B cell (primary cell): Measurements from ENCODE around the gene GPR22. TPM values are rescaled to one million over a fixed set of nuclear protein-coding genes. Genes with fewer than 3 reads are reported as not detected.

Experiments used
- ATAC-seq: fragments of 200-7000 bp; cut with Tn5 transposase; one replicate; pipeline ENCODE4 v1.10.0; 2021; ENCODE audit warnings: low read depth, mild to moderate bottlenecking, moderate number of reproducible peaks, moderate library complexity
- CTCF ChIA-PET: fragments of 350-600 bp; sonication (Branson Sonifier 250); formaldehyde crosslinking; loops from one replicate; lab custom pipeline; 2021; ENCODE audit warnings: antibody characterized with exemption, inconsistent platforms; lab: Charles Lee
- POLR2A ChIA-PET: fragments of 350-600 bp; sonication (Branson Sonifier 250); formaldehyde crosslinking; loops from one replicate; lab custom pipeline; 2021; ENCODE audit warnings: antibody characterized with exemption; lab: Charles Lee
- DNase-seq: peaks from one replicate; pipeline ENCODE4 v3.0.0; 2013
- H2AFZ ChIP-seq: 2 replicates; pipeline ENCODE4 v1.6.1; 2012; ENCODE audit warnings: mild to moderate bottlenecking, low read depth, low read length; ENCODE audit not compliant: insufficient read depth, poor library complexity, severe bottlenecking
- H3K27ac ChIP-seq, 2 donors: 1 replicate in 1 of 2; 2 replicates in 1 of 2; pipeline ENCODE4 v1.5.1; 2012 to 2013; ENCODE audit warnings: low read length in 2 of 2, mild to moderate bottlenecking in 2 of 2, moderate library complexity in 1 of 2
- H3K27me3 ChIP-seq, 4 experiments: fragments of 200-600 bp in 1 of 4; sonication (generic) in 1 of 4; replicated peaks in 1 of 4; 1 replicate in 2 of 4; 2 replicates in 2 of 4; pipeline versions ENCODE4 v1.6.1 to v1.7.0; 2013 to 2016; ENCODE audit warnings: low read length in 3 of 4, mild to moderate bottlenecking in 2 of 4, mixed read lengths in 1 of 4, moderate library complexity in 1 of 4; ENCODE audit not compliant: insufficient read depth in 4 of 4, control insufficient read depth in 3 of 4; ENCODE audit errors: control extremely low read depth in 1 of 4
- H3K36me3 ChIP-seq, 2 experiments: replicated peaks in 1 of 2; 1 replicate in 1 of 2; 2 replicates in 1 of 2; pipeline versions ENCODE4 v1.6.1 to v1.7.1; 2013; ENCODE audit warnings: low read length in 1 of 2; ENCODE audit not compliant: insufficient read depth in 2 of 2, control insufficient read depth in 1 of 2; ENCODE audit errors: control extremely low read depth in 1 of 2, extremely low read depth in 1 of 2
- H3K4me1 ChIP-seq, 2 donors: fragments of 200-600 bp in 1 of 2; sonication (generic) in 1 of 2; 1 replicate in 1 of 2; 2 replicates in 1 of 2; pipeline versions ENCODE4 v1.5.1 to v1.6.1; 2013 to 2017; ENCODE audit warnings: low read length in 2 of 2; ENCODE audit not compliant: control insufficient read depth in 2 of 2, insufficient read depth in 2 of 2
- H3K4me2 ChIP-seq: replicated peaks from 2 replicates; pipeline ENCODE3; 2012; ENCODE audit warnings: mild to moderate bottlenecking, low read depth, low read length; ENCODE audit not compliant: poor library complexity, severe bottlenecking
- H3K4me3 ChIP-seq, 5 experiments: fragments of 200-600 bp in 1 of 5; sonication (generic) in 1 of 5; 1 replicate in 3 of 5; 2 replicates in 2 of 5; pipeline versions ENCODE4 v1.5.1 to v1.7.0; 2011 to 2016; ENCODE audit warnings: low read length in 4 of 5, mild to moderate bottlenecking in 4 of 5, low read depth in 2 of 5, control low read depth in 1 of 5, moderate library complexity in 1 of 5; ENCODE audit not compliant: insufficient read depth in 1 of 5; ENCODE audit errors: control extremely low read depth in 1 of 5, extremely low read depth in 1 of 5
- H3K79me2 ChIP-seq: fragments of 200-600 bp; sonication (generic); one replicate; pipeline ENCODE4 v1.6.0; 2016; ENCODE audit warnings: low read length; ENCODE audit not compliant: control insufficient read depth, insufficient read depth
- H3K9ac ChIP-seq: fragments of 200-600 bp; sonication (generic); 2 replicates; pipeline ENCODE4 v1.6.1; 2017; ENCODE audit warnings: mild to moderate bottlenecking, low read length, moderate library complexity
- H3K9me3 ChIP-seq, 3 donors: one replicate each; pipeline versions ENCODE4 v1.6.1 to v1.7.1; 2013; ENCODE audit warnings: low read length in 2 of 3; ENCODE audit not compliant: control insufficient read depth in 2 of 3, insufficient read depth in 1 of 3; ENCODE audit errors: control extremely low read depth in 1 of 3
- H4K20me1 ChIP-seq: 2 replicates; pipeline ENCODE4 v1.6.0; 2012; ENCODE audit warnings: mild to moderate bottlenecking, low read length; ENCODE audit not compliant: insufficient read depth, control insufficient read depth, poor library complexity, severe bottlenecking
- H3K27ac Mint-ChIP-seq: one replicate; pipeline ENCODE4 v1.8.0; 2021; ENCODE audit warnings: mixed read lengths
- H3K27me3 Mint-ChIP-seq: one replicate; pipeline ENCODE4 v1.8.0; 2021; ENCODE audit warnings: mixed read lengths
- H3K4me1 Mint-ChIP-seq: one replicate; pipeline ENCODE4 v1.8.0; 2021; ENCODE audit warnings: mixed read lengths
- H3K4me3 Mint-ChIP-seq: one replicate; pipeline ENCODE4 v1.8.0; 2021; ENCODE audit warnings: mixed read lengths
- H3K9me3 Mint-ChIP-seq: one replicate; pipeline ENCODE4 v1.8.0; 2022; ENCODE audit warnings: mixed read lengths; ENCODE audit not compliant: insufficient read depth
- CTCF ChIP-seq: fragments of 200-600 bp; IDR thresholded peaks from one replicate; pipeline ENCODE4 v1.8.0; 2022; ENCODE audit warnings: antibody characterized with exemption, mild to moderate bottlenecking
- EZH2 ChIP-seq: IDR thresholded peaks from 2 replicates; pipeline ENCODE4 v1.6.1; 2012; ENCODE audit warnings: borderline replicate concordance, low read depth, mild to moderate bottlenecking, moderate library complexity, low read length; ENCODE audit not compliant: insufficient read depth, poor library complexity, severe bottlenecking
- WGBS: methylation state at CpG from one replicate; pipeline ENCODE4 v1.1.5; 2013; ENCODE audit warnings: missing lambda C conversion rate; ENCODE audit not compliant: insufficient coverage; 5-methylcytosine and 5-hydroxymethylcytosine counted together
- intact Hi-C: fragments of 100-400 bp; cut with micrococcal nuclease; formaldehyde crosslinking; loops from one replicate; pipeline ENCODE4 v1.10.0; 2022
- polyA plus RNA-seq: library from polyadenylated mRNA; depleted of rRNA; stranded (reverse); fragments of >200 nt; gene quantifications from 2 replicates; pipeline ENCODE4 v1.2.3, GENCODE V29; 2012
- total RNA-seq, 2 donors: library from RNA; stranded (reverse); fragments of 120-200 nt in 1 of 2; gene quantifications; 1 replicate in 1 of 2; 2 replicates in 1 of 2; pipeline versions ENCODE4 v1.2.3 to v1.2.4, GENCODE V29; 2013 to 2022

Gene GPR22
- total and polyA plus RNA-seq, 2 donors (not counting 1 experiment from before 2014, with no cell fraction given), result not detected

- ATAC-seq (no peak), DNase-seq (no peak)
- intact Hi-C loops, result no loop called here
- Histone ChIP-seq H3K9me3 (no peaks in the 10 kb centered on the region), H2AFZ (no peak overlapping the region), H3K4me2 (no peak overlapping the region), H4K20me1 (peaks cover 5% of the 10 kb centered on the region), H3K9ac (no peak overlapping the region), H3K79me2 (no peaks in the 10 kb centered on the region), H3K4me1 (no peaks in the 10 kb centered on the region), H3K4me3 (no peak overlapping the region), H3K36me3 (peaks cover 0 to 15% of the 10 kb centered on the region in 2 experiments), H3K27ac (no peak overlapping the region), H3K27me3 (no peaks in the 10 kb centered on the region)
- Mint-ChIP-seq H3K9me3 (no peaks in the 10 kb centered on the region), H3K27ac (no peak overlapping the region), H3K4me1 (peaks cover 8% of the 10 kb centered on the region), H3K4me3 (no peak overlapping the region), H3K27me3 (no peaks in the 10 kb centered on the region)
- POLR2A ChIA-PET, result no interaction called here
- TF ChIP-seq CTCF (no peak), EZH2 (no peak)
- CTCF ChIA-PET, result no interaction called here
- WGBS, result no CpG with 5 or more reads among the region's 1 CpG
Measured at GRCh38 chr7:107453388-107453787, 16.5 kb upstream of the GPR22 start.

GRCh38 chr7:107461938-107462533 lies 7.8 kb upstream of the GPR22 start:
- Histone ChIP-seq H3K36me3 (peaks cover 0 to 5% of the 10 kb centered on the region in 2 experiments), H3K4me1 (no peaks in the 10 kb centered on the region), H3K27ac (no peak overlapping the region), H3K9ac (no peak overlapping the region), H3K4me2 (no peak overlapping the region), H3K79me2 (no peaks in the 10 kb centered on the region), H2AFZ (no peak overlapping the region), H3K9me3 (no peaks in the 10 kb centered on the region), H3K4me3 (no peak overlapping the region), H3K27me3 (no peaks in the 10 kb centered on the region), H4K20me1 (no peaks in the 10 kb centered on the region)
- WGBS, result no CpG with 5 or more reads among the region's 2 CpGs
- TF ChIP-seq EZH2, result no peak
- no peak for TF ChIP-seq CTCF
- intact Hi-C loops, result no loop called here
- CTCF ChIA-PET, result interaction anchor here (0.9 to 3.8 kb wide), 3 partner anchors 11 to 416 kb away, joined by 3 to 75 read pairs (median 10); no protein-coding TSS in a partner anchor
- Mint-ChIP-seq H3K27ac (no peak overlapping the region), H3K9me3 (no peaks in the 10 kb centered on the region), H3K4me3 (no peak overlapping the region), H3K4me1 (no peaks in the 10 kb centered on the region), H3K27me3 (no peaks in the 10 kb centered on the region)
- ATAC-seq (no peak), DNase-seq (no peak)
- POLR2A ChIA-PET, result no interaction called here
